NCI-H526 treated with DMSO at 0.1 percent for 48 hours (cell line): Measurements from ENCODE around the gene TMEM38A.

Experiments used
- DNase-seq: peaks from one replicate; lab custom pipeline; 2025; lab: John Stamatoyannopoulos, UW

Gene TMEM38A, protein sequence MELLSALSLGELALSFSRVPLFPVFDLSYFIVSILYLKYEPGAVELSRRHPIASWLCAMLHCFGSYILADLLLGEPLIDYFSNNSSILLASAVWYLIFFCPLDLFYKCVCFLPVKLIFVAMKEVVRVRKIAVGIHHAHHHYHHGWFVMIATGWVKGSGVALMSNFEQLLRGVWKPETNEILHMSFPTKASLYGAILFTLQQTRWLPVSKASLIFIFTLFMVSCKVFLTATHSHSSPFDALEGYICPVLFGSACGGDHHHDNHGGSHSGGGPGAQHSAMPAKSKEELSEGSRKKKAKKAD

DNA sequence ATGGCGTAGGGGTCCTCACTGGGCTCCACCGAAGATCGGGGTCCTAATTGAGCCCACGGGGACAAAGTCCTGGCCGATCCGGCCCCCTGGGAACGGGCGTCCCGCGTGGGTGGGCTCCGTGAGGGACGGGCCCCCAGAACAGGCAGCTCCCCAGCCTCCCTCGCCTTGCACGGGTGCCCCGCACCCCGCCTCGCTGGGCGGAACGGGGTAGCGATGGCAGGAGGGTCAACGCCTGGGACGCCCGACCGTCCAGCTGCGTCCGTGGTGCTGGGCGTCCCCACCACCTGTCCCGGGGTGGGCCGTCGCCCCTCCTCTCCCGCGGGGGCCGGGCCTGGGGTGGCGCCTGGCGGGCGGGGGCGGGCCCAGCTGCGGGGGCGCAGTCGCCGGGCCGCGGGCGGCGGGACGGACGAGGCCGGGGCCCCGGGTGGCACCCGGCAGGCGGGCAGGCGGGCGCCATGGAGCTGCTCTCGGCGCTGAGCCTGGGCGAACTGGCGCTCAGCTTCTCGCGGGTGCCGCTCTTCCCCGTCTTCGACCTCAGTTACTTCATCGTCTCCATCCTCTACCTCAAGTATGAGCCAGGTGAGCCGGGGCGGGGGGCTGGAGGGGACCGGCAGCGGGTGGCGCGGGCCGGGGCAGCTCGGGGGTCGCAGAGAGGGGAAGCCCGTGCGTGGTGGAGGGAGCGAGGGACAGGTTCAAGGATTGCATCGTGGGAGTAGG lies at the start of gene TMEM38A:
TSS of gene TMEM38A (plus strand) at position 377 of the 717 bp plus-strand sequence. CDS start at position 456, 79 bp downstream.
- DNase-seq = no peak

DNA sequence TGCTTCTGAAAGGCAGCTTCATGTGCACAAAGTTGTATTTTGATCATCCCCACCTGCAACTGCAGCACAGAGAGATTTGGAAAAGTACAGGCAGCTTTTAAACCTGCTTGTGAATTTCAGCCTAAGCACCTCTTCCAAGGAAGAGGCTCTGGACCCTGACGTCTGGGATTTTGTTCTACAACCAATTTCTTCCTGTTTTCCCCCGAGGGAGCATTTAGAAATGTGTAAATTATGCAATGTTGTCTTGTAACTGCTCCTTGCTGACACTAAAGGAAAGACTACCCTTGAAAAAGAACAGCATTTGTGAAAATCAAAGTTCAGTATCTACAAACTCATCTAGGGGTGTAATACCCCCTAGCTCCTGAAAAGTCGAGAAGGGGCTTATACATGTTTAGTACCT lies 48.3 kb upstream of the TMEM38A start:
- no peak for DNase-seq

DNA sequence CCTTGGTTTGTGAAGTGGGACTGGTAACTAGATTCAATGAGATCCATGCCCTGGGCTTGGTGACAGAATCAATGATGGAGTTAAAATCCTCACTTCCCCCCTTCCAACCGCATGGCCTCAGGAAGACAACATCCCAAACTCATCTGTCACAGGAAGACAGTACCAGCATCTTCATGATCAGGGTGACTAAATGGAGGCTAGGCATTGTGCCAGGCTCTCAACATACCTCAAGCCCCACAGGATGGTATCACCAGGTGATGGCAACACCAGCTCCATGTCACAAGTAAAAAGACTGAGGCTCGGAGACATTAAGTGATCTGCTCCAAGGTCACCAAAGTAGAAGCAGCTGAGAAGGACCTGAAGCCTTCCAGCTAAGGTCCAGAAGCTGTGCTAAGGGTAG lies 47.1 kb upstream of the TMEM38A start:
- DNase-seq = no peak

DNA sequence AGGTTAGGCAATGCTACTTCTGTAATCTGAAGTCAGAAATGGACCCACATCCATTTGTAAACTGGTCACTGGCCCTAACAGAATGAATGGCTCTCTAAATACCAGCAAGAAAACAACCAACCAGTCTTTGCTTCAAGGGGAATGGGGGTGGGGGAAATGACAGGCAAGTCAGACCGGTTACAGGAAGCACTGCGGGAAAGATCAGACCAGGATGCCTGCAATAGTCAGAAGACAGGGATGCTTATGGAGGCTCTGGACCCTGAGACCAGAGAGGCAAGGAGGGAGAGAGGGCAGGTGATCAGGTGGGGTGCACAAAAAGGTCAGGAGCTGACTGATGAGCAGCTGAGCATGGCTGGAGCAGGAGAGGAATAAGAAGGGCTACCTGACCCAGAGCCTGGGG lies 46.0 kb upstream of the TMEM38A start:
- no peak for DNase-seq

DNA sequence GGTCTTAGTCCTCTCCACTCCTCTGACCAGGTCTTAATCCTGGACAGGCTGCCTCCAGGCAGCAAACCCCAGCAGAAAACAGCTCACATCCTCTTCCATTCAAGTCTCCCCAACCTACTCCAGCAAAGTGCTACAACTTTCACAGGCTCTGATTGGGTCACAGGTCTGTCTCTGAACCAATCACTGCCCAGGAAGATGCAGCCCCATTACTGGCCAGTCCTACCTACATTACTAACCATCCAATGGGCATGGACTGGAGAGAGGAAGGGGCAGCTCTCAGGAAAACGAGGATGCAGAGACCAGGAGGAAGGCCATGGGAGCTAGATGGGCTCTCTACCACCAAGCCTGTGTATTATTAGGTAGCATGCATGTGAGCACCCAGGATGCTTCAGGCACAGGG lies 45.1 kb upstream of the TMEM38A start:
- no peak for DNase-seq

DNA sequence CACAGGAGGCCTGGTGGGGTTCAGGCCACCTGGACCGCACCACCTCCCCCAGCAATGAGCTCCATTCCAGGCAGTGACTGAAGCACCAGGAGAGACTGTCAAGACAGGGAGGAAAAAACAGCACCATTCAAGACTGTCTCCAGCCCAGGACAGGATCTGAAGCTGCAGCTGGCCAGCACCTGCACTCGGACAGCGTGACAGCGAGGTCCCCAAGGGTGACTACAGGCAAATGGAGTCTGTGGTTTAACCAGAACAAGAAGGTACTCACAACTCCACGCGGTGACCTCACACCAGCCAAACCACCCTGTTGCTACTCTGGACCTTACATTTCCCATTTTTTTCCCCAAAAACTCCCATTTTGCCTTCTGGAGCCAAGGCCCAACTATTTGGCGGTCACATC lies 42.7 kb upstream of the TMEM38A start:
- no peak for DNase-seq

DNA sequence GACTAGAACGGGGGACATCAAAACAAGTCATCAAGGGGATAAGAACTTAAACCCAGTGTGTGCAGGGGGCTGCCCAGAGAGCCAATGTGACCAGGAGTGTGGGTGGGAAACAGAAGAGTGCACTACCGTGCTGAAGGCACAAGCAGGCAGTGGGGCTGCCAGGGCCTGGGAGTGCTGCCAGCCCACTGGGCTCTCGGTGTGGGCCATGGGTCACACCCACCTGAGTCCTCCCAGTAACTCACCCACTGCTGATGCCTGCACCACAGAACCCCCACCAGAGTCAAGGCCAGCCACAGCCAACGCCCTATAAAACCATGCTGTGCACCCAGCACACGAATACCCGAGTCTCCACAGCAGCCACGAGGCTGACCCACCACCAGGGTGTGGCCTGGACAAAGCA lies 41.5 kb upstream of the TMEM38A start:
- DNase-seq = no peak

DNA sequence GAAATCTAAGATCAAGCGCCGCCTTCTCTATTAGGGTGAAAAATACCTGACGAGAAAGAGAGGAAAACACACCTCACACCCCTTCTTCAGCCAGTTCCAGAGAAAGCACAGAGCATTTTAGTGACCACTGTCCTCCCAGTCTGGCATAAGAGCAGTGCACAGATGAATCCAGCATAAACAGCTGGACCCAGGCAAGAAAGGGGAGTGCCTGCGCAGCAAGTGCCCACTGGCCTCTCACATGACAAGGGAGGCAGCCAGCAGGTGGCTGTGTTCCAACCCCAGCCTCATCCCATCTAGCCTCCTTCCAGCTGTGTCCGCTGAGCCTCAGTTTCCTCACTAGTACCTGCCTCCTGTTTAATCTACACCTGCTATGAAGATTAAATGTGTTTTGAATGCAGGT lies 40.9 kb upstream of the TMEM38A start:
- DNase-seq = no peak

DNA sequence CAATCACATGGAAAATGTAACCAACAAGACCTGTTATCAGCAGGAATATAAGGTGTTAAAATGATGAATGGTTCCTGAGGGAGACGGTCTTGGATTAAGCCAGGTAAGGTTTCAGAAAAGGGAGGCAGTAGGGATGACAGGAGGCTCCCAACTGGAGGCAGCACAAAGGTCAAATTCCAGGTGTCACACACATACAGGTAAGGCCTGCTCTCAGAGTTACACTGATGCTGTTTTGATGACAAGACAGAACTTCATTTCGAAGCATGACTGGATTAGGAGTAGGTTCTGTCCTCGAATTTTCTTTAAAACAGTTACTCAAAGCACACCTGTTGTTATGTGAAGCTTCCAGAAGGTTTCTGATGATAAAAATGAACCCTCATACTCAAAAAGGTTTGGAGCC lies 40.4 kb upstream of the TMEM38A start:
- no peak for DNase-seq

DNA sequence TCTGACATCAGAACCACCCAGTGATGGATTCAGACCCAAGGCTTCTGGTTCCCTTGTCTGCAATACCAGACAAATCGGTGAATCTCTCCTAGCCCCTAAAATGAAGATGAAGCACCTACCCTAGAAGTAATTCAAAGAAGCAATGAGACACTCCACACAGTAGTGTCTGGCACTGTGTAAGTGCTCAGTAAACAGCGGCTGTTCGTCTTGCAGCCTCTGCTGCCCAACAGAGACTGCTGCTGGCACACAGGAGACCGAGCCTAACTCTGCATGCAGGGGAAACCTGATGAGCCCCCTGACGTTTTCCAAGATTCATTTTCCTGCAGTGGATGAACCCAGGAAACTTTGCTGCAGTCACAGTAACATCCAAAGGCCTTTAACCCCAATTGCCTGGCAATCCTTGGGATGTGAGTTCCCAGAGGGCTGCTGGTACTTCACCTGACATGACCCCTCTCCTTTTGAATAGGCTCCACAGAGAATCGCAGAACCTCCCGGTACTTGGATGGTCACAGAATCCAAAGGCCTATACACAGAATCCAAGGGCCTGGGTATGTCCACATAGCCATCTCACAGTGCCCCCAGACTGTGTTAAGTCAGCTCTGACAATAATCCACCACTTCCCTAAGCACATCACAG lies 39.7 kb upstream of the TMEM38A start:
- no peak for DNase-seq

DNA sequence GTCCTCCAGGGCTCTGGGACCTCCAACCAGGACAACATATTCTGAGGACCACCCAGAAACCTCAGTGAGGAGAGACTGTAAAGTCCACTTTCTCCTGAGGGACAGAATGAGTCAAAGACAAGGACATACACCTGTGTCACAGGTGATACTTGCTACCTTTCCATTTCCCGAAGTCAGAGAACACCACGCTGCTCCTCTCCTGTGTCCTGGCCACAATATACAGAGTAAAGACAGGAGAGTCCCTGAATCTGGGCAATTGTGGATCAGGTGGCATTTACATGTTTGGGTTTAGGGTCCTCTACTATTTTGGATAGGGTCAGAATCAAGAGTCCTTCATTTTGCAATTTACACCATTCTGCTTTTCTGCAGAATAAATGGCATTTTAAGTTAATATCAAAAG lies 37.9 kb upstream of the TMEM38A start:
- DNase-seq = no peak

DNA sequence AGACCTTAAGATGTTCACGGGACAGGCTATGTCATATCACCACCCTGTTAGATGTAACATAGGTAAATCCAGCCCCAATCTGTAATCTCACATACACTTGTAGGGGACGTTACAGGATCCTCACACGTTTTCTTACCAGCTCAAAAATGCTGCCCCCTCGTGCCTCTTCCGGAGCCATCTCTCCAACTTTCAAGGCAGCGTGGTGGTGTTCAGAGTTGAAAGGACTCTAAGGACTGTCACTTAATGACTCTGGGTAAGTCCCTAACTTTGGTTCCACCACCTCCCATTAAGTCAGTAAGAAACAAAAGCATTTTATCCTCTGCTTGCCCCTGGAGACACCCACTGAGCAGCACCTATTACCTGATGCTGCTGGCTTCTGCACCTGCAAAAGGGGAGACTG lies 37.4 kb upstream of the TMEM38A start:
- no peak for DNase-seq

DNA sequence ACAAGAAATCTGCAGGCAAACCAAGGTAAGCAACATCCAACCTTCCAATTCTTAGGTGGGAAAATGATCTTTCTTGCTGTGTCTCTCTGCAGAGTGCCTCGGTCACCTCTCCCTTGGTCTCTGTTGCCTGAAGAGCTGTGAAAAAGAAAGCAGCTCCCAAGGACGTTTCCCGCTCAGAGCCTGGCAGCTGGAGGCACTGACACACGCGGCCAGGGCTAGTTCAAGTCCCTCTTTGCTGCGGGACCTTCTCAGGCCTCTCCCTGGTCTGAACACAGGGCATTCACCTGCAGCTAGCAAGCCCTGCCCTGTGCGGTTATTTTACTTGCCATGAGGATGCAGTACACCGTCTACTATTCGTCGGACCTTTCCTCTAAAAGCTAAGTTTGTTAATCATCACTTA lies 36.7 kb upstream of the TMEM38A start:
- no peak for DNase-seq

DNA sequence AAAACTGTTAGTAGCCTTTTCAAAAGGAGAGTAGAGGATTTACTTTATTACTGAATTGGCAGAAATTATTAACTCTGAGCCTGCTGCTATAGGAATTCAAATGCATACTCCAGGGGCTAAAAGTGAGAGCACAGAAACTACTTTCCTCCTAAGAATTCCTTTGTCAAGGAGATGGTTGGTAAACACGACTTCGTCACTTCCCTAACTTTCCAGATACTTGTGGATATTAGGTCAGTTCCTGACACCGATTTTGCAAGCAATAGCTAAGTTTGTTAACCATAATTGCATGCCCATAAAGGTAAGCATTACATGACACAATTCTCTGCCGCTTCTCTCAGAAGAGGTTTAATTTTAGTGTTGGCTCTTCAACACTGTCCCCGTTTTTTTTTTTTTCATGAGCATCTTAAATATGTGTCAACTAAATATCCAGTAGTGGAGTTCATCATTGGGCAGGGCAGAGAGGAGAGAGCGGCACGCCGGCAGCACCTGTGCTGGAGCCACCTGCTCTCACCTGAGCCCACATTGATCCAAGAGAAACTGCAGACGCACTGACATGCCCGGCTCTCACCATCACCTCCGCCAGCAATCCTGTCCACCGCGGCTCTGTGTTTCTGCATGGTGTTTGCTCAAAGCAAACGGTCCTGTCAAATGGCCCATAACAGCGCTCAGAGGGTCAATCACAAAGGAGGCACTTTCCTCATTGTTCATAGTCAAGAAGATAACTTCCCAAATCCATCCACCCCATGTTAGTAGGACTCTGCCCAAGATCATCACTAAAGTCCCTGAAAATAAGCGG lies 35.6 kb upstream of the TMEM38A start:
- no peak for DNase-seq

DNA sequence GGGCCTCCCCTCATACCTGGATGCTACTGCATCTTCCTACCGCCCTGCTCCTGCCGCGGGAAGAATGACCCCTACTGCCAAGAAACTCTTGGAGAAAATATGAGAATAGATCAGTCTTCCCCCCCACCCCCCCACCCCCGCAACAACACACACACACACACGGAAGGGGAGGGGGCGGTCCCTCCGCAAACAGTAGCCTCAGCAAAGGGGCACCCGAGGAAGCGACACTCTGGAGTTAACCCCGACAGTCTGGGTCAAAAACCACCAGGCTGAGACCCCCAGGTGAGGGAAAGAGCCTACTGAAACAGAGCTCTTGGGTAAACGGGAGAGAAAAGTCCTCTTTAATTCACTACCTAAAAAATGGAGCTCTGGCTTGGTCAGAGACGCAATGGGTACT lies 34.1 kb upstream of the TMEM38A start:
- DNase-seq = no peak

DNA sequence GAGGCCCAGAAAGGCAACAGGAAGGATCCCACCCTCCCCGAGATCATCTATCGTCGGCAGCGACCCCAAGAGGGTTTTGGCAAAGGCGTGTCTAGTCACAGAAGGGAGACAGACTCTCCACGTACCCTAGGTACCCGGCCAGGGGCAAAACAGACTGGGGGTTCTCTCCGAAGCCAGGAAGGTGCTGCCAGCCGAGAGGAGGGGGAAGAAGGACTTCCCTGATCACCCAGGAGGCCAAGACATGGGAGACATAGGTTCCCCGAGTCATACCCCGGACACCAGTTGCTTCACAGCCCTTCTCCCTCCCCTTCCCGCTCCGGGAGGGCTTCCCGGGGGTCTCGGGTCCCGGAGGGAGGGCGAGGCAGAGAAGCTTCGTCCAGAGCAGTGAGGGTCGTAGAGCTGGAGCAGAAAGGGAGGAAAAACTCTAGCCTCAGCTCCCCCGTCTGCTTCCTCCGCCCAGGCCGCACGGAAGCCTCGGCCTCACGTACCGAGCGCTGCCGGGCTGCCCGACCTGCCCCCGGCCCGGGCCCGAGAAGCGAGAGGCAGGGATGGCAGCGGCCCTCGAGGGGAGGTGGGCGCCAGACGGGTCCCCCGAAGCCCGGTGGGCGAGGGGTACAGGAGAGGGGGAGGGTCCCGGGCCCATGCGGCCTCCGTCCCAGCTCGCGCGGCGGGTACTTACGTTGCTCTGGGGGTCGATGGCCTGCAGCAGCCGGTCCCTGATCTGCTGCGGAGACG lies 33.6 kb upstream of the TMEM38A start:
- DNase-seq = no peak

DNA sequence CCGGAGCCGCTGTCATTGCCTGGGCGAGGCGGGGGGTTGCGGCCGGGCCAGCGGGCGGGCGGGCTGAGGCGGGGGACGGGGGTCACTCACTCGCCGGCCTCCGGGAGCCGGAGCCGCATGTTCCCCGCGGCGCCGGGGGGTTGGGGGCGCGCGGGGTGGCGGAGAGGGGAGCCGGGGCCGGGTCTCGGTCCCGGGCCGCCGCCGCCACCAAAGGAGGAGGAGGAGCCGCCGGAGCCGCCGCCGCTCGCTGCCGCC lies 33.1 kb upstream of the TMEM38A start:
- DNase-seq = no peak

DNA sequence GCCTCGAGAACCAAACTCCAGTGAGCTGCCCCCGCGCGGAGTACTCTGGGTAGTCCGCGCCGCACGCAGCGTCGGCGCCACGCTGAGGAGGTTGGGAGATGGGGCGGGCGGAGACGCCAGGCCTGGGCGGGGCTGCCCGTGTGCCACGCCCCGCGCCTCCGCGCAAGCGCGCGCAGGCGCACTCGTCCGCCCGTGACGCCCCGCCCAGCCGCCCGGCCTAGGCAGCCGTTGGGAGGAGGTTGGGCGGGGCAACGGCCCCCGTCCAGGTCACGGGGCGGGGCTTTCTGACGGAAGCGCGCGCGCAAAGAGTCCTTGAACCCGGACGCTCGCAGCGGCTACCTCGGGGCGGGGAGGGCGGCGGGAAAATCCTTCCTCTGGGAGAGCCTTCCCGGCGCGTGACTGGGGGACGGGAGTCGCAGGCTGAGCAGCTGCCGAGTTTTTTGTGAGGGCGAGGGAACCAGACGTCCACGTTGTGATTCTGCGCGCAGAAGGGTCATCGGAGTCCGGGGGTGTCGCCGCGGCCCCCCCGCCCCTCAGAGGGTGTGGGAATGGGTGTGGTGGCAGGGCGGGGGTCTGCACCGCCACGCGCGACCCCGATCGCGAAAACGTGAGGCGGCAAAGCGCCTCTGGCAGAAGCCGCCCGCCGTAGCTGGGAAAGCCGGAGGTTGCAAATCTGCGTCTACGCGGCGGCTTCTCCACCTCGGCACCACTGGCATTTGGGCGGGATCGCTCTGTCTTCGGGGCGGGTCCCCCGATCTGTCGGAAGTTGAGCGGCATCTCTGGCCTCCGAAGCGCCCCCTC lies 32.6 kb upstream of the TMEM38A start, which contains the start of gene MED26:
TSS of gene MED26 (minus strand) at position 22 of the 801 bp plus-strand sequence. CDS start 261 bp downstream, outside the sequence.
- DNase-seq = peak; percentile 71

DNA sequence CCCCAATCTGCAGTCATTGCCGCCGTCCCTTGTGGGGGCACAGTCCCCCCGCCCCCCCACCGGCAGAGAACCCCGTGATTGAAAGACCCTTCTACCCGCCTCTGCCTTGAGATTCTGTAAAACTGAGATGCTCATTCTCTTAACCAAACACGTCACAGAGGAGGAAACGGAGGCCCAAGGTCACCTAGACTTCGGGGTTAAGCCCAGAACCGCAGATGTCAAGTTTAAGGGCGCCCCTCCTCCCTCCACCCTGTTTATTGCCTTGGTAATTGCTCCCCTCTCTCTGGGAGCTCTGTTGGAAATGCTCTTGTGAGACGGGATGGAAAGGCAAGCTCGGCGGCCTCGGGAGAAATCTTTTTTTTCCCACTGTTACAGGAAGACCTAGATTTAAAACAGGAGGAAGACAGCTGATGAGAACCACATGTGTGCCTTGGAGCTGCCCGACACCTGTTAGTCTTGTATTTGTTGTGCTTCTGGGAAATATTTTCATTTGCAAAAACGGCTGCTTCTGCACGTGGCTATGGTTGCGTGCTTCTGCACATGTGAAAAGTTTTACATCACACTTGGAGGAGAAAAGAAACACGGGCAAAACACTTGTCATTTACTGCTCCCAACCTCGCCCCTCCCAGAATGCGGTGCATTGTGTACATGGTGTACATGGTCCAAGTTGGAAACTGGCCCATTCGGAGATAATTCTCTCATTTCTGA lies 31.8 kb upstream of the TMEM38A start:
- DNase-seq = no peak

DNA sequence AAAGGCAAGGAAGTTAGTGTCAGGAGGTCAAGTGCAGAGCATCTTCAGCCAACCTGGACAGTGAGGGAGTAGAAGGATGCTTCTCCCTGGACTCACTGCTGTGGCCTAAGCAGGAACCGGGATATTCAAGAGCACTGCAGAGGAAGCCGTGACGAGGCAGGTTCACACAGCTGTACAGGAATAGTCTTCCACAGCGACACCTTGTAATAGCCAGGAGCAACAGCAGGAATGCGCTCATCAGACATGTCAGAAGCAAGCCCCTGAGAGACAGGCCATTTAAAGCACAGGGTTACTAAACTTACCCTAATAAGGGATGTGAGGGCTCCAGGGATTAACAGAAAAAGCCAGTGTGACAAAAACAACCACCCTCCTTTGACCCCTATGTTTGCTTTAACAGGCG lies 29.5 kb upstream of the TMEM38A start:
- no peak for DNase-seq

DNA sequence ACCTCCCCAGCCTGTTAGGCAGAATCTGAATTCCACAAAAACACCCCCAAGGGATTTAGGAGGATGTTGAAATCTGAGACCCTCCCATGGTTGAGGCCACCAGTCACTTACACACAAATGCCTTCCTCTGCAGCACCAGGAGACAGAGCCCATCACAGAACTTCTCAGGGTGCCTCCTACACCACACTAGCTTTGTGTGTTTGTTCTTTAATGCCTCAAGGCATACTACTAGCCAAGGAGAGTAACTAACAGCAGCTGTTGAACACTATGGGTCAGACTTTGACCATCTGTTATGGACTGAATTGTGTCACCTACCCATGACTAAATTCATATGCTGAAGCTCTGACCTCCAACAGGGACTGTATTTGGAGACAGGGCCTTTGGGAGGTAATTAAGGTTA lies 23.4 kb upstream of the TMEM38A start:
- no peak for DNase-seq
